ENCODE data around the gene ATF4.

GRCh38 chr22:39565414-39565944, 45.1 kb downstream of the ATF4 start:
- TF ChIP-seq TAF1 (IDR thresholded peaks at IDR 0.05; ENCODE audit: borderline replicate concordance, insufficient read depth, low read length) (no peak), SIN3A (IDR thresholded peaks at IDR 0.05; ENCODE audit: borderline replicate concordance, insufficient read depth, low read length) (no peak)
